Endothelial cell of umbilical vein (primary cell): ENCODE results near the gene P3H2. TPM values are rescaled to one million over a fixed set of nuclear protein-coding genes. Genes with fewer than 3 reads are reported as not detected.

Source experiments
- BruUV-seq: library from RNA; stranded (reverse); fragments of 400-500 nt; replicated peaks from 2 replicates; lab custom pipeline; 2021; lab: Mats Ljungman, UMichigan
- CTCF ChIA-PET: fragments of 300-600, 350-600 bp; sonication (Branson Sonifier 250); formaldehyde crosslinking; loops from one replicate; lab custom pipeline; 2021; ENCODE audit warnings: antibody characterized with exemption, inconsistent platforms; lab: Charles Lee
- POLR2A ChIA-PET: fragments of 300-600, 350-600 bp; sonication (Branson Sonifier 250); formaldehyde crosslinking; loops from one replicate; lab custom pipeline; 2021; ENCODE audit warnings: antibody characterized with exemption, inconsistent platforms; lab: Charles Lee
- DNase-seq: peaks from one replicate; pipeline ENCODE4 v3.0.0-alpha.2; 2011; ENCODE audit warnings: low read depth, low spot score
- FAIRE-seq: peaks from 2 replicates; lab custom pipeline; 2011; peaks lifted over from hg19 to GRCh38; lab: Jason Lieb, UNC
- H2AFZ ChIP-seq: 2 replicates; pipeline ENCODE4 v1.6.0; 2012; ENCODE audit warnings: low read depth, low read length, control low read depth, inconsistent platforms
- H3K27ac ChIP-seq: 2 replicates; pipeline ENCODE4 v1.5.1; 2011; ENCODE audit warnings: low read depth, mild to moderate bottlenecking, control low read depth, low read length, moderate library complexity; ENCODE audit not compliant: insufficient read depth
- H3K27me3 ChIP-seq, 2 experiments: 2 replicates each; pipeline versions ENCODE4 v1.6.0 to v1.6.1; 2011; ENCODE audit warnings: low read length in 2 of 2, mixed read lengths in 1 of 2; ENCODE audit not compliant: control insufficient read depth in 2 of 2, insufficient read depth in 2 of 2
- H3K36me3 ChIP-seq, 2 experiments: 2 replicates in 1 of 2; 3 replicates in 1 of 2; pipeline ENCODE4 v1.5.1; 2011; ENCODE audit warnings: low read length in 2 of 2, mild to moderate bottlenecking in 1 of 2, moderate library complexity in 1 of 2; ENCODE audit not compliant: control insufficient read depth in 2 of 2, insufficient read depth in 2 of 2; ENCODE audit errors: extremely low read depth in 1 of 2
- H3K4me1 ChIP-seq: 3 replicates; pipeline ENCODE4 v1.5.1; 2011; ENCODE audit warnings: mild to moderate bottlenecking, low read length; ENCODE audit not compliant: control insufficient read depth, insufficient read depth; ENCODE audit errors: extremely low read depth
- H3K4me2 ChIP-seq: 2 replicates; pipeline ENCODE4 v1.6.1; 2011; ENCODE audit warnings: low read length, control low read depth, mixed read lengths; ENCODE audit not compliant: insufficient read depth
- H3K4me3 ChIP-seq, 3 experiments: fragments of 200-600 bp in 1 of 3; sonication (generic), shearing (Covaris generic) in 1 of 3; replicated peaks in 1 of 3; 2 replicates each; pipeline ENCODE4 v1.5.1; 2011 to 2016; ENCODE audit warnings: control low read depth in 3 of 3, low read length in 3 of 3, mild to moderate bottlenecking in 2 of 3, inconsistent platforms in 1 of 3, low read depth in 1 of 3, moderate library complexity in 1 of 3; ENCODE audit not compliant: insufficient read depth in 1 of 3
- H3K79me2 ChIP-seq: 2 replicates; pipeline ENCODE4 v1.6.0; 2012; ENCODE audit warnings: low read length, inconsistent platforms; ENCODE audit not compliant: control insufficient read depth, insufficient read depth
- H3K9ac ChIP-seq: replicated peaks from 2 replicates; pipeline ENCODE3; 2011; ENCODE audit warnings: low read length, control low read depth; ENCODE audit not compliant: insufficient read depth; ENCODE audit errors: extremely low read depth
- H3K9me1 ChIP-seq: replicated peaks from 3 replicates; pipeline ENCODE4 v1.6.0; 2011; ENCODE audit warnings: mild to moderate bottlenecking, low read length; ENCODE audit not compliant: control insufficient read depth, insufficient read depth; ENCODE audit errors: extremely low read depth
- H3K9me3 ChIP-seq: replicated peaks from 2 replicates; pipeline ENCODE4 v1.5.1; 2012; ENCODE audit warnings: low read length, inconsistent platforms; ENCODE audit not compliant: control insufficient read depth, insufficient read depth
- H4K20me1 ChIP-seq: replicated peaks from 2 replicates; pipeline ENCODE3; 2011; ENCODE audit warnings: mild to moderate bottlenecking, low read length; ENCODE audit not compliant: control insufficient read depth, insufficient read depth; ENCODE audit errors: extremely low read depth
- CTCF ChIP-seq, 2 donors: IDR thresholded peaks; 1 replicate in 1 of 2; 2 replicates in 1 of 2; pipeline ENCODE4 v1.5.1; 2011; ENCODE audit warnings: low read length in 2 of 2, mild to moderate bottlenecking in 2 of 2, moderate library complexity in 2 of 2, control low read depth in 1 of 2, inconsistent platforms in 1 of 2, low read depth in 1 of 2; ENCODE audit not compliant: insufficient read depth in 1 of 2; ENCODE audit errors: extremely low read depth in 1 of 2
- EZH2 ChIP-seq: IDR thresholded peaks from 2 replicates; pipeline ENCODE4 v1.6.1; 2012; ENCODE audit warnings: borderline replicate concordance, low read depth, mild to moderate bottlenecking, moderate library complexity, low read length, inconsistent platforms; ENCODE audit not compliant: severe bottlenecking
- FOS ChIP-seq: IDR thresholded peaks from 2 replicates; pipeline ENCODE4 v1.6.1; 2011; ENCODE audit warnings: mild to moderate bottlenecking, low read length, moderate library complexity, borderline replicate concordance; ENCODE audit not compliant: insufficient read depth
- GATA2 ChIP-seq: IDR thresholded peaks from 2 replicates; pipeline ENCODE4 v1.7.0; 2011; ENCODE audit warnings: low read depth, mild to moderate bottlenecking, moderate library complexity, mixed read lengths, low read length; ENCODE audit not compliant: insufficient read length, insufficient read depth
- JUN ChIP-seq: IDR thresholded peaks from 2 replicates; pipeline ENCODE4 v1.6.1; 2011; ENCODE audit warnings: borderline replicate concordance, low read depth; ENCODE audit not compliant: insufficient read length, insufficient read depth
- POLR2A ChIP-seq: IDR thresholded peaks from 2 replicates; pipeline ENCODE4 v1.6.1; 2012; ENCODE audit warnings: low read depth, mild to moderate bottlenecking, control low read depth, low read length
- POLR2AphosphoS5 ChIP-seq: IDR thresholded peaks from 2 replicates; pipeline ENCODE4 v1.6.1; 2012; ENCODE audit warnings: low read depth, mild to moderate bottlenecking, control low read depth, low read length, moderate library complexity; ENCODE audit not compliant: insufficient read depth
- dilution Hi-C: fragments of 300-500 bp; cut with MboI; formaldehyde crosslinking; loops from one replicate; pipeline ENCODE4 v1.15.0; 2019; ENCODE audit warnings: low sequenced_read_pairs; ENCODE audit not compliant: extremely low pct_ligation_motif_present
- intact Hi-C: fragments of 100-400 bp; cut with micrococcal nuclease; formaldehyde crosslinking; loops from one replicate; pipeline ENCODE4 v1.10.0; 2022
- polyA plus RNA-seq, 4 experiments: library from polyadenylated mRNA; depleted of rRNA in 3 of 4; stranded (reverse) in 3 of 4; unstranded in 1 of 4; fragments of >200 nt; gene quantifications; 2 replicates each; pipeline versions ENCODE4 v1.2.1 to v1.2.3, GENCODE V29; 2011 to 2012; ENCODE audit warnings: missing spikeins in 1 of 4
- total RNA-seq: library from RNA; stranded (reverse); gene quantifications from 2 replicates; pipeline ENCODE4 v1.2.3, GENCODE V29; 2021
- TF ChIP-seq, protein P1 (sequence below): IDR thresholded peaks from 2 replicates; pipeline ENCODE4 v1.6.1; 2011; ENCODE audit not compliant: insufficient read depth, insufficient read length

P3H2 gene
- total and polyA plus RNA-seq, 2 donors (not counting 3 experiments of a cell fraction or from before 2014, with no cell fraction given), result 6.6 to 6.8 TPM

- H3K9me3 ChIP-seq, result no peaks in the 10 kb centered on the region
- no peaks in the 10 kb centered on the region for H3K27me3 ChIP-seq
- H3K4me1 ChIP-seq, result peaks cover 11% of the 10 kb centered on the region
- H3K27ac ChIP-seq, result peak overlapping the region; percentile 51
- H3K4me2 ChIP-seq, result peak overlapping the region; percentile 84
- H4K20me1 ChIP-seq, result no peaks in the 10 kb centered on the region
- dilution Hi-C loops (no loop called here), intact Hi-C loops (loop anchor here (1.0 kb wide), 1 partner anchor 15 kb away; no protein-coding TSS in a partner anchor)
- ChIA-PET POLR2A (no interaction called here), CTCF (interaction anchor here (0.8 to 2.6 kb wide), 6 partner anchors 11 to 275 kb away, joined by 3 to 12 read pairs (median 6); partner anchors contain the start of gene P3H2)
- H3K36me3 ChIP-seq, result no peaks in the 10 kb centered on the region
- TF ChIP-seq EZH2 (no peak), JUN (no peak), POLR2A (no peak), GATA2 (no peak), POLR2AphosphoS5 (no peak), FOS (no peak)
- TF ChIP-seq, protein P1, sequence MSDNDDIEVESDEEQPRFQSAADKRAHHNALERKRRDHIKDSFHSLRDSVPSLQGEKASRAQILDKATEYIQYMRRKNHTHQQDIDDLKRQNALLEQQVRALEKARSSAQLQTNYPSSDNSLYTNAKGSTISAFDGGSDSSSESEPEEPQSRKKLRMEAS, result no peak
- no peak for DNase-seq
- H2AFZ ChIP-seq, result peak overlapping the region; percentile 92
- H3K4me3 ChIP-seq, result no peak overlapping the region
- no peaks in the 10 kb centered on the region for H3K79me2 ChIP-seq
- peak overlapping the region; percentile 23 for H3K9ac ChIP-seq
- no TSS peak for BruUV-seq
- no peak for FAIRE-seq
- H3K9me1 ChIP-seq, result no peaks in the 10 kb centered on the region
Measured at GRCh38 chr3:190109441-190109840, 11.3 kb downstream of the P3H2 start.

DNA sequence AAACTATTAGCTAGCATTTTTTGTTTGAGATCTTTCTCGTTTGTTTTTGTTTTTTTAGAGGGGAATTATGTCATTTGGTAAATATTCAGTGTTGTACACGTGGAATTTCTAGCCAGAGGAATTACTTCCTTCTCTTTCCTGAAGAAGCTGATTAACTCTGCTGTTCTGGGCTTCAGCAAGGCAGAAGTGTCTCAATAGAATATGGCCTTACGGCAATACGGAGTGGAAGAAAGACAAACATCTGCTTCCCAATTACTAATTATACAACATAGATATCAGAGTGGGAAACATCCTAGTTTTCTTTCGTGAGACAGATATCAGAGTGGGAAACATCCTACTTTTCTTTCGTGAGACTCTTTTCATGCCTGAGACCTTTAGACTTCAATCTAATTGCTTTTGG is 11.9 kb downstream of the P3H2 start:
- no peaks in the 10 kb centered on the region for H3K9me3 ChIP-seq
- no peak for TF ChIP-seq POLR2AphosphoS5
- TF ChIP-seq CTCF (IDR thresholded peaks at IDR 0.05; ENCODE audit: extremely low read depth in 1 of 2, insufficient read depth in 1 of 2, low read depth in 1 of 2, low read length in 2 of 2), result no peak
- TF ChIP-seq, protein P1, result no peak
- TF ChIP-seq EZH2, result no peak
- no peak for TF ChIP-seq FOS
- TF ChIP-seq JUN, result no peak
- TF ChIP-seq GATA2, result no peak
- no peaks in the 10 kb centered on the region for H3K27me3 ChIP-seq
- POLR2A ChIA-PET, result no interaction called here
- H3K4me2 ChIP-seq, result peak overlapping the region; percentile 84
- peak overlapping the region; percentile 51 for H3K27ac ChIP-seq
- peak overlapping the region; percentile 23 for H3K9ac ChIP-seq
- no peaks in the 10 kb centered on the region for H3K79me2 ChIP-seq
- H3K4me3 ChIP-seq, result peak overlapping the region in 1 of 3 experiments; percentile 11
- H3K4me1 ChIP-seq, result peaks cover 11% of the 10 kb centered on the region
- peak overlapping the region; percentile 92 for H2AFZ ChIP-seq
- no peaks in the 10 kb centered on the region for H4K20me1 ChIP-seq
- intact Hi-C loops (loop anchor here (1.0 kb wide), 1 partner anchor 15 kb away; no protein-coding TSS in a partner anchor), dilution Hi-C loops (no loop called here)
- no TSS peak for BruUV-seq
- FAIRE-seq, result peak; percentile 63
- H3K9me1 ChIP-seq, result no peaks in the 10 kb centered on the region
- DNase-seq, result peak; percentile 51
- no peaks in the 10 kb centered on the region for H3K36me3 ChIP-seq
- CTCF ChIA-PET, result interaction anchor here (0.7 to 2.6 kb wide), 8 partner anchors 10 to 275 kb away, joined by 3 to 12 read pairs (median 4); partner anchors contain the start of gene P3H2
